Stimulated activated CD8-positive, alpha-beta memory T cell treated with anti-CD3 and anti-CD28 coated beads, Interleukin-12 subunit alpha, Interleukin-12 subunit beta, amount 100 ng/mL, for 1 hour (primary cell): Measurements from ENCODE around the gene DYNLRB1.

Experiments used
- DNase-seq: peaks from one replicate; pipeline ENCODE4 v3.0.0-alpha.2; 2020; ENCODE audit warnings: low read depth

DYNLRB1 gene

GRCh38 chr20:34534391-34535165, 18.4 kb downstream of the DYNLRB1 start:
- no peak for DNase-seq

DNA sequence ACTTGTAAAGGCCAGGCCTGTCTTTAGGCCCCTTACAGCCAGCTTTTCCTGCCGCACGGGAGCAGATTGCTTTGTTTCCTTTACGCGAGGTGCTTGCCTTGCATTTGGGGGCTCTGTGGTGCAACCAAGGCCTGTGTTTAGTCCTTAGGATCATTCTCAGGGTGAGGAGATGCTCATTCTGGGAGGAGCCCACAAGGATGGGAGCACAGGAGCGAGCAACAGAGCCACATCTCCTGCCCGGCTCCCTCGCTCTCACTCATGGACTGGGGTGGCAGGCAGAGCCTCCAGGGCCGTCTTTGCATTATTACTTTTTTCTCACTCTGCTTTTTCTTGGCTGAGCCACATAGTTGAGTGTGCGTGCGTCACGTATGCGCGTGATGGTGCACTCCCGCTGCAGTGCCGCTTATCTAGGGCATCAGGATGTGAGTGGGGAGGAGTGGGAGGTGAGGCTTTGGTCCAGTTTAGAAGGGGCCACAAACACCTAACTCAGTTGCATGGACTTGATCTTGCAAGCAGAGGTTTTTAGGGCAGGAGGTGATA, 19.1 kb downstream of the DYNLRB1 start:
- no peak for DNase-seq

DNA sequence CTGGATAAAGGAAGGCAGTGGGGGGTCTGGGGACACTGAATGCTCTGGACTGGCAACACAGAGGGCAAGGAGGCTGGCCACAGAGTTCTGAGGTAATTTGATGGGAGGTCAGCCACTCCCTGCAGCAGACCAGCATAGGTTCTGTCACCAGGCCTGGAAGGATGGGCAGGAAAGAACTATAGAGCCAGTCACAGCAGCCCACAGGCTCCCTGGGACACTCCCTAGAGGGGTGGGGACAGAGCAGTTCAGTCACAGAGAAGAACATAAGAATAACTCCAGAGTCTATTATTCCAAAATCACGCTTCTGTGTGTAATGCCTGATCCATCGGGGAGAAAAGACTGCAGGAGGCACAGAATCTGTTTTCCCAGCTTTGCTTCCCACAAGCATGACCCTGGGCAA, 19.6 kb downstream of the DYNLRB1 start:
- no peak for DNase-seq

DNA sequence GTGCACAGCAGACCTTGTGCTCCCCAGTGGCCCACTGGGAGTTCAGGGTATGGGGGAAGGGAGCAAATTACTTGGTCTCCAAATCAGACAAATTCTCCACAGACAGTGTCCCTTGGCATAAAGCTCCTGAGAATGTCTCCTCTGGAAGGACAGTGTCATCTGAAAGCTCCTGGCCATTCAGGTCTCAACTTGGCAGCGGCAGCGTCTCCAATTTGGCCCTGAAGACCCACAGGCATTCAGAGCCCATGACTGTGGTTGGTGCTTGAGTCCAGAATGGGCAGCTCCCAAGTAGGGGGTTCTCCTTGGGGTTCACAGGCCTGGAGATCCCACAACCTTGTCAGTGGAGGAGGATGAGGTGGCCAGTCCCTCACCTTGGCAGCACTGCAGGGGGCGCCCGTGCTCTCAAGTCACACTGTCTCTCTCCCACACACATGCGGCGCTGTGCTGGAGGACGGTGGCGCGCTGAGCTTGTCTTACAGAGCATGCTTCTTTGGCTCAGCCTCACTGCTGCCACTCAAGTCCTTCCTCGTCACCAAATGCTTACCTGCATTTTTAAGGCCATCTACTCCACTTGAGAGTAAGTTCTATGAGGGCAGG, 20.7 kb downstream of the DYNLRB1 start:
- DNase-seq: no peak

DNA sequence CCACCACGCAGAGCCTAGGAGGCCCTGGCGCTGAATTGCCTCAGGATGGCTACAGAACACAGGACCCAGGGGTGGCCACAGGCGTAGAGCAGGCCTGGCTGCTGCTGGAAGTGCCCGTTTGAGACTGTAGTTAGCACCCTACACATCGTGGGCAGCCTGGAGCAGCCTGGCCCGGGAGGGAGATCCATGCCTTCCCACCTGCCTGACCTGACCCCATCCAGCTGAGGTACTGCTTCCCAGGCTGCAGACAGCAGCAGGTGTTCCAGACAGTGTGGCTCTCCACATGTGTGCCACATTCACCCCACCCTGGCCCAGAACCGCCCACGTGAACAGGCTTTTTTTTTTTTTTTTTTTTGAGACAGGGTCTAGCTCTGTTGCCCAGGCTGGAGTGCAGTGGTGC, 21.4 kb downstream of the DYNLRB1 start:
- no peak for DNase-seq

DNA sequence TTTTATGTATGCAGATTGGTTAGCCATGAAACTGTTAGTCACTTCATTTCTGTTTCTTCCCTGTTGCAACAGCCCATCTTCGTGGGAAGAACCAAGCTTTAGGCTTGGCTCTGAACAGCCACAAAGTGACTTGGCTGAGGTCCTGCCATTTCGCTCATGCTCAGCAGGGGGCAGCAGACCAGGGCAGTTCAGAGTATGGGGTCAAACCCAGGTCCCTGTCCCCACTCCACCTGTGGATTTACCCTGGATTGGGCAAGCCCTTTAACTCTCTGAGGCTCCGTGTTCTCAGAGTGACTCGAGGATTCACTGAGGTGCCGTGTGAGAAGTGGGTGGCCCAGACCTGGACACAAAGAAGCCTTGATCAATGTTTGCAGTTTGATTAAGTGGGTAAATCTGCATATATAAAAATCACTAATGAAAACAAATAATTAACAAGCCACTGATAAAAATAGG, 22.5 kb downstream of the DYNLRB1 start:
- DNase-seq: peak; percentile 36

- DNase-seq: no peak
These were observed 23.5 kb downstream of the DYNLRB1 start for GRCh38 chr20:34539756-34540155.

DNA sequence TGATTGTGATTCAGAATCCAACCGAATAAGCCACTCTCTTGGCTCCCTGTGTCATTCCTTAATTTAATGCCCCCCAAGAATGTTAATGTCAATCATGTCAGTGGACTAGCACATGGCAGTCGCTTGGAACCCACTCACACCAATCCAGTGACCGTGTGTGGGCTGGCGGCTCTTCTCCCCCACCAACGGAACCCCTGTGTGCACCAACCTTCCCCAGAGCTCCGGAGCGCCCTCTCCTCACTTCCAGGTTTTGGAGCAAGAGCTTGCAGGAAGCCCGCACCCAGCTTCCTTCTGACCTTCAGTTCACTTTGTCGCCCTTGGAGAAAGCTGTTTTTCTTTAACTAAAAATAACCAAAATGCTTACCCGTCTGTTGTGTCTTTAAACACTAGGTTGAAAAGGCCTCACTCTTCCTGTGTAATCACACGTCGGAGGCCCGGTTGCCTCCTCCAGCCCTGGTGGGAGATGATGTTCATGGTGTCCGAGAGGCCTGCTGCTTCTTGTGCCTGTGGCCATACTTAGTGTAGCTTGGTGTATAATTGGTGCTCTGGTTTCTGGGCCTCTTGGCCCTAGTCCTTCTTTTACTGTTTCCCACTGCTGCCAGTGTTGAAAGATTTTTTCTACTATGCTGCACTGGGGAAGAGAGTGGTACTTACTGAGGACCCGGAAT, 24.5 kb downstream of the DYNLRB1 start:
- no peak for DNase-seq

GRCh38 chr20:34541264-34541901, 25.2 kb downstream of the DYNLRB1 start:
- DNase-seq: no peak

DNA sequence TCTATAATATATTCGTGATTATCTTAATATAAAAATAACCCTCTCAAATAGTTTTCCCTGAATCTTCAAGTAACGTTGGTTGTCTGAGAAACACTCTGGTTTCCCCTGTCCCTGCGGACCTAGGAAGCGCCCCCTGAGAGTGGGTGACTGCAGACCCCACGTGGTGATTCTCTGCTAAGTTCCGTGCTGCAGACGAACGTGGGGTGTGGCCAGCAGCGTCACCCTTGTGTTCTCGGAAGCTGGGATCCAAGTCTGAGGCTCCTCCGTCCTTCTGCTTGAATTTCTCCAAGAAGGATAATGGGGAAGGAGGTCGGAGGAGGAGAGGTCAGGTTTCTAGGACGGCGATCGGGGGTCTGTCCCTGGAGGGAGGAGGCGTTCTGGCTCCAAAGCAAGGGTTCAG, 25.7 kb downstream of the DYNLRB1 start:
- DNase-seq: no peak

DNA sequence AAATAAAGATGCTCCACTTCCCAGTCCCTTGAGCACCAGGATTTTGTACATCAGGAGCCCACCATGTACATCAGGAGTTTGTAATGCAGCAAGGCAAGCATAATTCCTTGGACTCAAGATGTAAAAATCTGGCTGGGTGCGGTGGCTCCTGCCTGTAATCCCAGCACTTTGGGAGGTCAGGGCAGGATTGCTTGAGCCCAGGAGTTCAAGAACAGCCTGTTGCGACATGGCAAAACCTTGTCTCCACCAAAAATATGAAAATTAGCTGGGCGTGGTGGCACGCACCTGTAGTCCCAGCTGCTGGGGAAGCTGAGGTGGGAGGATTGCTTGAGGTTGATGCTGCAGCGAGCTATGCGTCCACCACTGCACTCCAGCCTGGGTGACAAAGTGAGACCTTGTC, 26.2 kb downstream of the DYNLRB1 start:
- no peak for DNase-seq

- DNase-seq: no peak
These were observed 27.3 kb downstream of the DYNLRB1 start for GRCh38 chr20:34543463-34544056.

- DNase-seq: no peak
These were observed 28.0 kb downstream of the DYNLRB1 start for GRCh38 chr20:34544109-34544796.

DNA sequence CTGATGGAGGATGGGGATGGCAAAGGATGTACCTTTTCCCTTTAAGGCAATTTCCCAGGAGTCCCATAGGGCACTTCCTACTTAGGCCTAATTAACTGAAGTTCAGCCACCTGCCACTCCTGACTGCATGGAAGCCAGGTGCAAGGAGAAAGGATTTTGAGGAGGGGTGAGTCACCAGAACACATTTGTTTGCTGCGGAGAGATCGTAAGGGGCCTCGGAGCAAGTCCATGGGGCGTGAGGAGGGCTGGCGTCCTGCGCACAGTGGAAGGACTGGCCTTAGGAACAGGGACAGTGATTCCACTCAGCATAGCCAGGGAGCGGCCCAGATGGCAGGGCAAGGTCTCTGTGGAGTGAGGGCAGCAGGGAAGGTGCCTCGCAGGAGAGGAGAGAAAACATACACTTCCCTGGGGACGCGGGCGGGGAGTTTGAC, 30.5 kb downstream of the DYNLRB1 start:
- DNase-seq: no peak

GRCh38 chr20:34547844-34548613, 31.8 kb downstream of the DYNLRB1 start:
- no peak for DNase-seq

DNA sequence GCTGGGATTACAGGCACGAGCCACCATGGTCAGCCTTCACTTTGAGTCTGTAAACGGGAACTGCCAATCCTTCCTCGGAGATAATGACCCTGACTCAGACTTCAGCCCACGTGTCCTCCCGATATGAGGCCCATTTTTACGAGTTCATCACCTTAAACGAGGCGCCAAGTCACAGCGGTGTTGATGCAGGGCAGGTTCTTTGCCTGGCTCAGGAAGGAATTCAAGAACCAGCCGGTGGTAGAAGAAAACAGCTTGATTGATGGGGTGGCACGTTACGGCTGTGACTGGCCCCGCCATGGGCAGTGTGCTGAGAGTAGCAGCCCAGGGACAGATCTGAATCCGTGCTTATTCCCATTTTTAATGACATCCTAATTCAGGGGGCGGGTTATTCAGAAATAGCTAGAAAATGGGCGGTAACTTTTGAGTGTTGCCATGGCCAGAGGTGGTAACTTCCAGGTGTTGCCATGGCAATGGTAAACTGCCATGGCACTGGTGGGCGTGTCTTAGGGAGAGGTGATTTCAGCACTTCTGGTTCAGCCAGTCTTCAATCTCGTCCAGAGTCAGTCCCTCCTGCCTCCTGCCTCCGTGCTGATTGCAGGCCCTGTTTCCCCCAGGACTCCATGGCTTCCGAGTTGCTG, 33.2 kb downstream of the DYNLRB1 start:
- no peak for DNase-seq

- no peak for DNase-seq
These were observed 33.7 kb downstream of the DYNLRB1 start for GRCh38 chr20:34549929-34550305.

DNA sequence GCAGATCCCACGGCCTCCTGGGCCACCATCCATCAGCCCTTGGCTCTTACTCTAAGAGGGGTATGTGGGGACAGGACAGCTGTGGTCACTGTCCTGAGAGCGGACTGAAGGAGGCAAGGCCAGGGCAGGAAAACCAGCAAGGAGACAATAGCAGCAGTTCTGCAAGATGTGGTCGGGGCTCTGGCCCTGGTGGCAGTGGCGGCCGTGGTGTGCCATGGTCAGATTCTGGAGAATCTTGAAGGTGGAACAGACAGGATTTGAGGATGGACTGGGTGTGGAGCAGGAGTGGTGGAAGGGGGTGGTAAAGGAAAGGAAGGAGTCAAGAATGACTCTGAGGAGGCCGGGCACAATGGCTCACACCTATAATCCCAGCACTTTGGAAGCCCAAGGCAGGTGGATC, 36.3 kb downstream of the DYNLRB1 start:
- DNase-seq: no peak

GRCh38 chr20:34553366-34553867, 37.2 kb downstream of the DYNLRB1 start:
- DNase-seq: no peak

GRCh38 chr20:34557936-34558319, 41.7 kb downstream of the DYNLRB1 start:
- DNase-seq: no peak
